Erythroblast (primary cell): ENCODE measurements around the gene CFAP100.

Source experiments
- DNase-seq, 2 experiments: peaks; one replicate each; lab custom pipeline; 2025; lab: John Stamatoyannopoulos, UW
- GATA1 ChIP-seq: IDR thresholded peaks from 2 replicates; pipeline ENCODE4 v1.6.1; 2011; ENCODE audit warnings: low read depth, mild to moderate bottlenecking, control low read depth, low read length, moderate library complexity
- POLR2A ChIP-seq: IDR thresholded peaks from 2 replicates; pipeline ENCODE4 v1.6.1; 2011; ENCODE audit warnings: mild to moderate bottlenecking, low read length

The CFAP100 gene

GRCh38 chr3:126484148-126484547 is 89.4 kb downstream of the CFAP100 start:
- no peak for DNase-seq
- no peak for TF ChIP-seq POLR2A
- no peak for TF ChIP-seq GATA1

- TF ChIP-seq GATA1 (no peak), POLR2A (no peak)
- DNase-seq = no peak
Measured at GRCh38 chr3:126484662-126485061, 90.0 kb downstream of the CFAP100 start.

- no peak for DNase-seq
- TF ChIP-seq GATA1 (no peak), POLR2A (no peak)
Measured at GRCh38 chr3:126485176-126485897, 90.6 kb downstream of the CFAP100 start.

GRCh38 chr3:126485956-126486355 is 91.2 kb downstream of the CFAP100 start:
- DNase-seq = no peak
- no peak for TF ChIP-seq POLR2A
- TF ChIP-seq GATA1 = no peak
